ENCODE measurements around the gene SYNDIG1L. TPM values are rescaled to one million over a fixed set of nuclear protein-coding genes. Genes with fewer than 3 reads are reported as not detected.

The SYNDIG1L gene
- total and polyA plus RNA-seq, 2 of the 13 experiments (the other 11 are each of a cell fraction or from before 2014, with no cell fraction given), result 0.04 TPM; not detected in 1

GRCh38 chr14:74405663-74406062 is 20.3 kb downstream of the SYNDIG1L start:
- no peaks in the 10 kb centered on the region for H3K79me2 ChIP-seq (ENCODE audit: insufficient read depth, low read length)
- FAIRE-seq, result no peak
- no peak overlapping the region for H3K4me2 ChIP-seq (ENCODE audit: low read depth, low read length)
- CTCF ChIA-PET (ENCODE audit: low intra/inter-chr PET ratio, low total read pairs), result no interaction called here
- POLR2A ChIA-PET, result no interaction called here
- intact Hi-C loops (cut with micrococcal nuclease; ENCODE audit: unreplicated experiment), result no loop called here
- H3K36me3 ChIP-seq (replicated peaks in 1 of 2; ENCODE audit: control insufficient read depth in 1 of 2, insufficient read depth in 2 of 2, low read length in 2 of 2), result no peaks in the 10 kb centered on the region
- no peak overlapping the region for H2AFZ ChIP-seq (ENCODE audit: low read length)
- no peak overlapping the region for H3K9ac ChIP-seq (ENCODE audit: insufficient read depth, low read depth, low read length)
- no peak overlapping the region for H3K27ac ChIP-seq (ENCODE audit: extremely low read length, insufficient read depth, low read length)
- WGBS (ENCODE audit: low lambda C conversion rate), result 13% methylated on average over 4 of the region's 4 CpGs
- no peak for ATAC-seq
- TF ChIP-seq CEBPG (CRISPR knock-in tag; IDR thresholded peaks at IDR 0.05), result no peak
- TF ChIP-seq HOXA7 (CRISPR knock-in tag; IDR thresholded peaks at IDR 0.05), result no peak
- no peak for TF ChIP-seq ZNF670 (CRISPR knock-in tag; IDR thresholded peaks at IDR 0.05; ENCODE audit: borderline replicate concordance)
- no peak for TF ChIP-seq GLMP (CRISPR knock-in tag; IDR thresholded peaks at IDR 0.05; ENCODE audit: borderline replicate concordance)
- TF ChIP-seq SSRP1 (CRISPR knock-in tag; IDR thresholded peaks at IDR 0.05), result no peak
- TF ChIP-seq ZFP62 (CRISPR knock-in tag; IDR thresholded peaks at IDR 0.05), result no peak
- TF ChIP-seq ZNF678 (CRISPR knock-in tag; IDR thresholded peaks at IDR 0.05), result no peak
- no peak for TF ChIP-seq NPAS2 (CRISPR knock-in tag; IDR thresholded peaks at IDR 0.05; ENCODE audit: borderline replicate concordance)
- TF ChIP-seq ZC3H4 (CRISPR knock-in tag; IDR thresholded peaks at IDR 0.05; ENCODE audit: borderline replicate concordance), result no peak
- no peak for TF ChIP-seq FOXA3 (CRISPR knock-in tag; IDR thresholded peaks at IDR 0.05)
- TF ChIP-seq NFIC (IDR thresholded peaks at IDR 0.05; ENCODE audit: low read length), result no peak
- TF ChIP-seq ZNF530 (CRISPR knock-in tag; IDR thresholded peaks at IDR 0.05; ENCODE audit: low read depth), result no peak
- TF ChIP-seq PAF1 (CRISPR knock-in tag; IDR thresholded peaks at IDR 0.05), result no peak
- TF ChIP-seq ZNF503 (CRISPR knock-in tag; IDR thresholded peaks at IDR 0.05), result no peak
- TF ChIP-seq ZNF577 (CRISPR knock-in tag; IDR thresholded peaks at IDR 0.05; ENCODE audit: borderline replicate concordance, low read depth), result no peak
- no peak for TF ChIP-seq ZMAT3 (CRISPR knock-in tag; conservative IDR thresholded peaks at IDR 0.05)
- TF ChIP-seq ETV6 (CRISPR knock-in tag; conservative IDR thresholded peaks at IDR 0.05), result no peak
- TF ChIP-seq, protein P1, sequence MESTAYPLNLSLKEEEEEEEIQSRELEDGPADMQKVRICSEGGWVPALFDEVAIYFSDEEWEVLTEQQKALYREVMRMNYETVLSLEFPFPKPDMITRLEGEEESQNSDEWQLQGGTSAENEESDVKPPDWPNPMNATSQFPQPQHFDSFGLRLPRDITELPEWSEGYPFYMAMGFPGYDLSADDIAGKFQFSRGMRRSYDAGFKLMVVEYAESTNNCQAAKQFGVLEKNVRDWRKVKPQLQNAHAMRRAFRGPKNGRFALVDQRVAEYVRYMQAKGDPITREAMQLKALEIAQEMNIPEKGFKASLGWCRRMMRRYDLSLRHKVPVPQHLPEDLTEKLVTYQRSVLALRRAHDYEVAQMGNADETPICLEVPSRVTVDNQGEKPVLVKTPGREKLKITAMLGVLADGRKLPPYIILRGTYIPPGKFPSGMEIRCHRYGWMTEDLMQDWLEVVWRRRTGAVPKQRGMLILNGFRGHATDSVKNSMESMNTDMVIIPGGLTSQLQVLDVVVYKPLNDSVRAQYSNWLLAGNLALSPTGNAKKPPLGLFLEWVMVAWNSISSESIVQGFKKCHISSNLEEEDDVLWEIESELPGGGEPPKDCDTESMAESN (CRISPR knock-in tag; conservative IDR thresholded peaks at IDR 0.05), result no peak
- TF ChIP-seq ZBTB25 (CRISPR knock-in tag; IDR thresholded peaks at IDR 0.05), result no peak
- no peaks in the 10 kb centered on the region for H3K9me3 ChIP-seq (ENCODE audit: low read length)
- DNase-seq (ENCODE audit: low spot score), result no peak
- in situ Hi-C loops (cut with HindIII; ENCODE audit: extremely low pct_ligation_motif_present, low pct_unique_long_range_greater_than_20kb), result no loop called here
- peaks cover 4 to 21% of the 10 kb centered on the region in 2 experiments for H3K27me3 ChIP-seq (ENCODE audit: control insufficient read depth in 1 of 2, insufficient read depth in 2 of 2, low read length in 2 of 2)
- H3K4me3 ChIP-seq (replicated peaks in 1 of 3; ENCODE audit: insufficient read depth in 1 of 3, low read depth in 2 of 3, low read length in 3 of 3), result no peak overlapping the region
- no peaks in the 10 kb centered on the region for H3K4me1 ChIP-seq (ENCODE audit: insufficient read depth, low read length)
- H4K20me1 ChIP-seq (ENCODE audit: insufficient read depth, low read length), result no peaks in the 10 kb centered on the region
- BruUV-seq (replicated peaks), result no TSS peak
